ENCODE measurements around the gene RHOF.

DNA sequence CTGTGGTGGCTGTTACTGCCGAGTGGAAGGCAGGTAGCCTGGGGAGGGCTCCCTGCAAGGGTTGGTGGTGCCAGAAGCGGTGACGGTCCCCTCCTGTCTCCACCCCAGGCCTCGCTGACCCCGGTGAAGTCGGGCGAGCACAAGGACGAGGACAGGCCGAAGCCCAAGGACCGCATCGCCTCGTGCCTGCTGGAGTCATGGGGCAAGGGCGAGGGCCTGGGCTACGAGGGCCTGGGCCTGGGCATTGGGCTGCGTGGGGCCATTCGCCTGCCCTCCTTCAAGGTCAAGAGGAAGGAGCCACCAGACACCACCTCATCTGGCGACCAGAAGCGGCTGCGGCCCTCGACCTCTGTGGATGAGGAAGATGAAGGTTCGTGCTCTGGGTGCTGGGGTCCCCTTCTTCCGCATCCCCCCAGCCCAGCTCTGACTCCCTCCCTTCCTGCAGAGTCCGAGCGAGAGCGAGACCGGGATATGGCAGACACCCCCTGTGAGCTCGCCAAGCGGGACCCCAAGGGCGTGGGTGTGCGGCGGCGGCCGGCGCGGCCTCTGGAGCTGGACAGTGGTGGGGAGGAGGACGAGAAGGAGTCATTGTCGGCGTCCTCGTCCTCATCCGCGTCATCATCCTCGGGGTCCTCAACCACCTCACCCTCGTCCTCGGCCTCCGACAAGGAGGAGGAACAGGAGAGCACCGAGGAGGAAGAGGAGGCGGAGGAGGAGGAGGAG lies 23.6 kb upstream of the RHOF start:
- no peak for TF ChIP-seq POLR2A (IDR thresholded peaks at IDR 0.05; ENCODE audit: borderline replicate concordance, extremely low read depth, insufficient read depth, insufficient read length)
- TF ChIP-seq, protein P1, sequence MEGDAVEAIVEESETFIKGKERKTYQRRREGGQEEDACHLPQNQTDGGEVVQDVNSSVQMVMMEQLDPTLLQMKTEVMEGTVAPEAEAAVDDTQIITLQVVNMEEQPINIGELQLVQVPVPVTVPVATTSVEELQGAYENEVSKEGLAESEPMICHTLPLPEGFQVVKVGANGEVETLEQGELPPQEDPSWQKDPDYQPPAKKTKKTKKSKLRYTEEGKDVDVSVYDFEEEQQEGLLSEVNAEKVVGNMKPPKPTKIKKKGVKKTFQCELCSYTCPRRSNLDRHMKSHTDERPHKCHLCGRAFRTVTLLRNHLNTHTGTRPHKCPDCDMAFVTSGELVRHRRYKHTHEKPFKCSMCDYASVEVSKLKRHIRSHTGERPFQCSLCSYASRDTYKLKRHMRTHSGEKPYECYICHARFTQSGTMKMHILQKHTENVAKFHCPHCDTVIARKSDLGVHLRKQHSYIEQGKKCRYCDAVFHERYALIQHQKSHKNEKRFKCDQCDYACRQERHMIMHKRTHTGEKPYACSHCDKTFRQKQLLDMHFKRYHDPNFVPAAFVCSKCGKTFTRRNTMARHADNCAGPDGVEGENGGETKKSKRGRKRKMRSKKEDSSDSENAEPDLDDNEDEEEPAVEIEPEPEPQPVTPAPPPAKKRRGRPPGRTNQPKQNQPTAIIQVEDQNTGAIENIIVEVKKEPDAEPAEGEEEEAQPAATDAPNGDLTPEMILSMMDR (IDR thresholded peaks at IDR 0.05 in 2 of 3, conservative IDR thresholded peaks at IDR 0.05 in 1 of 3; ENCODE audit: borderline replicate concordance in 1 of 3, insufficient read depth in 1 of 3, low read depth in 2 of 3, low read length in 2 of 3) = no peak
- TF ChIP-seq, protein P2, sequence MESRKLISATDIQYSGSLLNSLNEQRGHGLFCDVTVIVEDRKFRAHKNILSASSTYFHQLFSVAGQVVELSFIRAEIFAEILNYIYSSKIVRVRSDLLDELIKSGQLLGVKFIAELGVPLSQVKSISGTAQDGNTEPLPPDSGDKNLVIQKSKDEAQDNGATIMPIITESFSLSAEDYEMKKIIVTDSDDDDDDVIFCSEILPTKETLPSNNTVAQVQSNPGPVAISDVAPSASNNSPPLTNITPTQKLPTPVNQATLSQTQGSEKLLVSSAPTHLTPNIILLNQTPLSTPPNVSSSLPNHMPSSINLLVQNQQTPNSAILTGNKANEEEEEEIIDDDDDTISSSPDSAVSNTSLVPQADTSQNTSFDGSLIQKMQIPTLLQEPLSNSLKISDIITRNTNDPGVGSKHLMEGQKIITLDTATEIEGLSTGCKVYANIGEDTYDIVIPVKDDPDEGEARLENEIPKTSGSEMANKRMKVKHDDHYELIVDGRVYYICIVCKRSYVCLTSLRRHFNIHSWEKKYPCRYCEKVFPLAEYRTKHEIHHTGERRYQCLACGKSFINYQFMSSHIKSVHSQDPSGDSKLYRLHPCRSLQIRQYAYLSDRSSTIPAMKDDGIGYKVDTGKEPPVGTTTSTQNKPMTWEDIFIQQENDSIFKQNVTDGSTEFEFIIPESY (IDR thresholded peaks at IDR 0.05; ENCODE audit: extremely low read depth, insufficient replicate concordance, low read length) = no peak
- TF ChIP-seq YY1 (IDR thresholded peaks at IDR 0.05; ENCODE audit: extremely low read depth, insufficient replicate concordance, low read depth, low read length) = no peak
- no peak for TF ChIP-seq EZH2 (IDR thresholded peaks at IDR 0.05)
- no peak for TF ChIP-seq RAD21 (IDR thresholded peaks at IDR 0.05; ENCODE audit: low read depth)
- no peak for TF ChIP-seq POLR2AphosphoS5 (IDR thresholded peaks at IDR 0.05; ENCODE audit: low read depth, low read length)
- TF ChIP-seq EZH2phosphoT487 (IDR thresholded peaks at IDR 0.05; ENCODE audit: borderline replicate concordance) = no peak
- TF ChIP-seq SP1 (IDR thresholded peaks at IDR 0.05; ENCODE audit: low read depth) = no peak
- TF ChIP-seq, protein P3, sequence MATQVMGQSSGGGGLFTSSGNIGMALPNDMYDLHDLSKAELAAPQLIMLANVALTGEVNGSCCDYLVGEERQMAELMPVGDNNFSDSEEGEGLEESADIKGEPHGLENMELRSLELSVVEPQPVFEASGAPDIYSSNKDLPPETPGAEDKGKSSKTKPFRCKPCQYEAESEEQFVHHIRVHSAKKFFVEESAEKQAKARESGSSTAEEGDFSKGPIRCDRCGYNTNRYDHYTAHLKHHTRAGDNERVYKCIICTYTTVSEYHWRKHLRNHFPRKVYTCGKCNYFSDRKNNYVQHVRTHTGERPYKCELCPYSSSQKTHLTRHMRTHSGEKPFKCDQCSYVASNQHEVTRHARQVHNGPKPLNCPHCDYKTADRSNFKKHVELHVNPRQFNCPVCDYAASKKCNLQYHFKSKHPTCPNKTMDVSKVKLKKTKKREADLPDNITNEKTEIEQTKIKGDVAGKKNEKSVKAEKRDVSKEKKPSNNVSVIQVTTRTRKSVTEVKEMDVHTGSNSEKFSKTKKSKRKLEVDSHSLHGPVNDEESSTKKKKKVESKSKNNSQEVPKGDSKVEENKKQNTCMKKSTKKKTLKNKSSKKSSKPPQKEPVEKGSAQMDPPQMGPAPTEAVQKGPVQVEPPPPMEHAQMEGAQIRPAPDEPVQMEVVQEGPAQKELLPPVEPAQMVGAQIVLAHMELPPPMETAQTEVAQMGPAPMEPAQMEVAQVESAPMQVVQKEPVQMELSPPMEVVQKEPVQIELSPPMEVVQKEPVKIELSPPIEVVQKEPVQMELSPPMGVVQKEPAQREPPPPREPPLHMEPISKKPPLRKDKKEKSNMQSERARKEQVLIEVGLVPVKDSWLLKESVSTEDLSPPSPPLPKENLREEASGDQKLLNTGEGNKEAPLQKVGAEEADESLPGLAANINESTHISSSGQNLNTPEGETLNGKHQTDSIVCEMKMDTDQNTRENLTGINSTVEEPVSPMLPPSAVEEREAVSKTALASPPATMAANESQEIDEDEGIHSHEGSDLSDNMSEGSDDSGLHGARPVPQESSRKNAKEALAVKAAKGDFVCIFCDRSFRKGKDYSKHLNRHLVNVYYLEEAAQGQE (IDR thresholded peaks at IDR 0.05; ENCODE audit: low read depth) = no peak
- TF ChIP-seq, protein P4, sequence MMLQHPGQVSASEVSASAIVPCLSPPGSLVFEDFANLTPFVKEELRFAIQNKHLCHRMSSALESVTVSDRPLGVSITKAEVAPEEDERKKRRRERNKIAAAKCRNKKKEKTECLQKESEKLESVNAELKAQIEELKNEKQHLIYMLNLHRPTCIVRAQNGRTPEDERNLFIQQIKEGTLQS (IDR thresholded peaks at IDR 0.05) = no peak

Measured in HCT116 (cell line).